GM18526 (cell line): Measurements from ENCODE around the gene R3HDML.

Source experiments
- POLR2A ChIP-seq: IDR thresholded peaks from 3 replicates; pipeline ENCODE4 v1.6.1; 2011; ENCODE audit not compliant: insufficient read length; ENCODE audit errors: extremely low read depth

Gene R3HDML

GRCh38 chr20:44392776-44393607, 56.1 kb downstream of the R3HDML start:
- TF ChIP-seq POLR2A: no peak

- TF ChIP-seq POLR2A: no peak
Measured at GRCh38 chr20:44393608-44394451, 57.0 kb downstream of the R3HDML start.

GRCh38 chr20:44394452-44394701, 57.5 kb downstream of the R3HDML start:
- no peak for TF ChIP-seq POLR2A

- no peak for TF ChIP-seq POLR2A
Measured at GRCh38 chr20:44394702-44395460, 58.0 kb downstream of the R3HDML start.

GRCh38 chr20:44395461-44396340, 58.9 kb downstream of the R3HDML start:
- TF ChIP-seq POLR2A: no peak

- no peak for TF ChIP-seq POLR2A
Measured at GRCh38 chr20:44396369-44397130, 59.7 kb downstream of the R3HDML start.

- TF ChIP-seq POLR2A: no peak
Measured at GRCh38 chr20:44398335-44398734, 61.5 kb downstream of the R3HDML start.

GRCh38 chr20:44399446-44399845, 62.6 kb downstream of the R3HDML start:
- no peak for TF ChIP-seq POLR2A

GRCh38 chr20:44400671-44400969, 63.8 kb downstream of the R3HDML start:
- no peak for TF ChIP-seq POLR2A
